Hematopoietic multipotent progenitor cell (in vitro differentiated cells): ENCODE measurements around the gene ZNF23. TPM values are rescaled to one million over a fixed set of nuclear protein-coding genes. Genes with fewer than 3 reads are reported as not detected.

Experiments used
- DNase-seq, 3 donors: peaks; one replicate each; pipeline ENCODE4 v3.0.0-alpha.2; 2011 to 2015; ENCODE audit warnings: low read depth in 2 of 3, low spot score in 2 of 3
- total RNA-seq: library from RNA; depleted of rRNA; stranded (reverse); fragments of >200 nt; gene quantifications from one replicate; pipeline ENCODE4 v1.2.3, GENCODE V29; 2012

ZNF23 gene
- total RNA-seq, 1 donor, result 4.8 TPM

DNA sequence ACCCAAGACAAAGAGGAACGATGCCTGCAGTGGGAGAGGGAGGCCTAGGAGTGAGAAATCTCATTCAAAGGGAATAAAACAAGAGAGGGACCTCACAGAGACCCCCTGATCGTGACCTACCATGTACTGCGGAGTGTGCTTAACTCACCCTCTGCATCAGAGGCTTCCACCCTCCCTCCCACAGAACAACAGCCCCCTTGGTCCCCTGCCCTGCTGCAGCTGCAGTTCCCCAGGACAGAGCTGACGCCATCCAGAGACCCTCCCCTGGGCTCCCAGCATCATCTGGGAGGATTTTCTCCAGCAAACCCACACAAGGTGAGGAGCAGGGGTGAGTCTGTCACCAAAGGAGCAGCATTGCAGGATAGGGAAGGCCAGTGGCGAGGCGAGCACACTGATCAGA is 60.0 kb downstream of the ZNF23 start:
- no peak for DNase-seq

DNA sequence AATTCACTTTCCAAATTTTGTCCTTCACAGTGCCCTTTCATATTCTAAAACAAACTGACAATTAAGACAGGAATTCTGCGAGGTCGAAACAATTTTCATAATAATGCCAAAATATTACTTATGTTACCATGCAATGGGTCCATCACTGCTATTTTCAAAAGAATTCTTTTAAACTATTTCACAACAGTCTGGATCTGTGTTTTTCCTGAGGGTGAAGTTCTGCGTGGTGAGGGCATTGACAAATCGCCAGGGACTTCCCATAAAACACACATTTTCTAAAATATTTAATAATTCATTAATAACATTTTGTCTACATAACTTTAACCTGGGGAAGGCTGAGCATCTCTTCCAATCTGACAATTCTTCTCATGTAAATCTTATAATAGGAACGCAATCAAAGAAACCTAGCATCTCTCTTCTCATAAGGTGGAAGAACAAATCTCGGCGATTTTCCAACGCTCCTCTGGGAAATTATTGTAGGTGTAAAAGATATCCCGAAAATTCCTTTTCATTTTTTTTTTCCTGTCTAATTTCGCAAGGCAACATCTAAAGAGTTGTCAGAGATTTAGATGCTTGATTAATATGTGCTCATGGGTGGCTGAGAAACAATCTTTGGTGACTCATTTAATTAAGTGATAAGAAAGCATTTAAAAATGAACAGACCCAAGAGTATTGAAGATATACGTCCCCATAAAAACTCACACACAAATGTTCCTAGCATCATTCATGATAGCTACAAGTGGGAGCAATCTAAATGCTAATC is 62.1 kb downstream of the ZNF23 start:
- no peak for DNase-seq

Other genes with a start within 250 kb of the ZNF23 start
- 0.27 TPM for gene HYDIN, start 231.5 kb downstream of the ZNF23 start, total RNA-seq
- 20.5 TPM for gene CMTR2, start 172.8 kb downstream of the ZNF23 start, total RNA-seq
- not detected for gene CALB2, start 103.5 kb downstream of the ZNF23 start, total RNA-seq
- not detected for gene TLE7, start 20.2 kb downstream of the ZNF23 start, total RNA-seq
- 3.5 TPM for gene ZNF19, start 27.1 kb upstream of the ZNF23 start, total RNA-seq
- not detected for gene CHST4, start 64.2 kb upstream of the ZNF23 start, total RNA-seq
- gene TAT, start 114.8 kb upstream of the ZNF23 start, total RNA-seq, result not detected
- gene MARVELD3, start 163.9 kb upstream of the ZNF23 start, total RNA-seq, result under 0.01 TPM